Astrocyte (in vitro differentiated cells and primary cell): Measurements from ENCODE around the gene DRGX. TPM values are rescaled to one million over a fixed set of nuclear protein-coding genes. Genes with fewer than 3 reads are reported as not detected.

Experiments used
- DNase-seq: peaks from one replicate; pipeline ENCODE4 v3.0.0-alpha.2; 2010; ENCODE audit warnings: low read depth
- FAIRE-seq: peaks from 2 replicates; lab custom pipeline; 2011; peaks lifted over from hg19 to GRCh38; lab: Jason Lieb, UNC
- H2AFZ ChIP-seq: 2 replicates; pipeline ENCODE4 v1.6.0; 2012; ENCODE audit warnings: low read depth, low read length, inconsistent platforms
- H3K27ac ChIP-seq: 2 replicates; pipeline ENCODE4 v1.5.1; 2011; ENCODE audit warnings: low read depth, low read length, inconsistent platforms
- H3K27me3 ChIP-seq: 2 replicates; pipeline ENCODE4 v1.6.0; 2011; ENCODE audit warnings: low read length, inconsistent platforms; ENCODE audit not compliant: insufficient read depth
- H3K36me3 ChIP-seq: 2 replicates; pipeline ENCODE4 v1.5.1; 2011; ENCODE audit warnings: low read length, inconsistent platforms; ENCODE audit not compliant: insufficient read depth
- H3K4me1 ChIP-seq: 2 replicates; pipeline ENCODE4 v1.5.1; 2011; ENCODE audit warnings: low read length, inconsistent platforms; ENCODE audit not compliant: insufficient read depth
- H3K4me2 ChIP-seq: 2 replicates; pipeline ENCODE4 v1.6.0; 2012; ENCODE audit warnings: low read length, inconsistent platforms
- H3K4me3 ChIP-seq: 2 replicates; pipeline ENCODE4 v1.5.1; 2011; ENCODE audit warnings: low read depth, mild to moderate bottlenecking, low read length, inconsistent platforms; ENCODE audit not compliant: insufficient read depth
- H3K79me2 ChIP-seq: 2 replicates; pipeline ENCODE4 v1.6.0; 2012; ENCODE audit warnings: mild to moderate bottlenecking, low read length, inconsistent platforms; ENCODE audit not compliant: insufficient read depth
- H3K9ac ChIP-seq: 2 replicates; pipeline ENCODE4 v1.6.0; 2012; ENCODE audit warnings: mild to moderate bottlenecking, low read length, inconsistent platforms
- H3K9me3 ChIP-seq: 2 replicates; pipeline ENCODE4 v1.5.1; 2012; ENCODE audit warnings: low read depth, mild to moderate bottlenecking, low read length, inconsistent platforms; ENCODE audit not compliant: insufficient read depth
- H4K20me1 ChIP-seq: 2 replicates; pipeline ENCODE4 v1.6.0; 2012; ENCODE audit warnings: low read length, inconsistent platforms; ENCODE audit not compliant: insufficient read depth
- H3K27ac Mint-ChIP-seq: one replicate; pipeline ENCODE4 v1.8.0; 2021; ENCODE audit warnings: mild to moderate bottlenecking, mixed read lengths; ENCODE audit not compliant: unreplicated experiment
- H3K27me3 Mint-ChIP-seq: one replicate; pipeline ENCODE4 v1.8.0; 2021; ENCODE audit warnings: low read depth, mixed read lengths; ENCODE audit not compliant: unreplicated experiment
- H3K36me3 Mint-ChIP-seq: one replicate; pipeline ENCODE4 v1.8.0; 2021; ENCODE audit warnings: low read depth, mixed read lengths; ENCODE audit not compliant: unreplicated experiment
- H3K4me1 Mint-ChIP-seq: one replicate; pipeline ENCODE4 v1.8.0; 2021; ENCODE audit warnings: low read depth, mixed read lengths; ENCODE audit not compliant: unreplicated experiment
- H3K4me3 Mint-ChIP-seq: one replicate; pipeline ENCODE4 v1.8.0; 2021; ENCODE audit warnings: mild to moderate bottlenecking, moderate library complexity, mixed read lengths; ENCODE audit not compliant: unreplicated experiment
- H3K9me3 Mint-ChIP-seq: one replicate; pipeline ENCODE4 v1.8.0; 2021; ENCODE audit warnings: mild to moderate bottlenecking, mixed read lengths; ENCODE audit not compliant: unreplicated experiment
- EZH2 ChIP-seq: IDR thresholded peaks from 2 replicates; pipeline ENCODE4 v1.6.1; 2012; ENCODE audit warnings: mild to moderate bottlenecking, low read length, inconsistent platforms; ENCODE audit not compliant: insufficient read depth
- total RNA-seq: library from RNA; stranded (reverse); gene quantifications from 2 replicates; pipeline ENCODE4 v1.2.1, GENCODE V29; 2021
- TF ChIP-seq, protein P1 (sequence below): IDR thresholded peaks from 2 replicates; pipeline ENCODE4 v1.5.1; 2011; ENCODE audit warnings: low read depth, mild to moderate bottlenecking, inconsistent platforms, low read length, moderate library complexity; ENCODE audit not compliant: insufficient read depth

The DRGX gene
- total RNA-seq, 1 donor from 2014 or later, result not detected

GRCh38 chr10:49360271-49361177, 35.4 kb downstream of the DRGX start:
- no peaks in the 10 kb centered on the region for H3K9me3 ChIP-seq
- no peaks in the 10 kb centered on the region for H4K20me1 ChIP-seq
- no peak overlapping the region for H3K9ac ChIP-seq
- no peaks in the 10 kb centered on the region for H3K36me3 ChIP-seq
- FAIRE-seq (no peak), DNase-seq (no peak)
- H3K27me3 Mint-ChIP-seq, result peaks cover 20% of the 10 kb centered on the region
- no peak overlapping the region for H3K4me3 ChIP-seq
- H3K27me3 ChIP-seq, result no peaks in the 10 kb centered on the region
- no peak overlapping the region for H3K4me2 ChIP-seq
- no peaks in the 10 kb centered on the region for H3K36me3 Mint-ChIP-seq
- H3K27ac Mint-ChIP-seq, result no peak overlapping the region
- H3K4me1 ChIP-seq, result no peaks in the 10 kb centered on the region
- H3K4me1 Mint-ChIP-seq, result peaks cover 5% of the 10 kb centered on the region
- no peak overlapping the region for H2AFZ ChIP-seq
- H3K79me2 ChIP-seq, result no peaks in the 10 kb centered on the region
- TF ChIP-seq, protein P1, sequence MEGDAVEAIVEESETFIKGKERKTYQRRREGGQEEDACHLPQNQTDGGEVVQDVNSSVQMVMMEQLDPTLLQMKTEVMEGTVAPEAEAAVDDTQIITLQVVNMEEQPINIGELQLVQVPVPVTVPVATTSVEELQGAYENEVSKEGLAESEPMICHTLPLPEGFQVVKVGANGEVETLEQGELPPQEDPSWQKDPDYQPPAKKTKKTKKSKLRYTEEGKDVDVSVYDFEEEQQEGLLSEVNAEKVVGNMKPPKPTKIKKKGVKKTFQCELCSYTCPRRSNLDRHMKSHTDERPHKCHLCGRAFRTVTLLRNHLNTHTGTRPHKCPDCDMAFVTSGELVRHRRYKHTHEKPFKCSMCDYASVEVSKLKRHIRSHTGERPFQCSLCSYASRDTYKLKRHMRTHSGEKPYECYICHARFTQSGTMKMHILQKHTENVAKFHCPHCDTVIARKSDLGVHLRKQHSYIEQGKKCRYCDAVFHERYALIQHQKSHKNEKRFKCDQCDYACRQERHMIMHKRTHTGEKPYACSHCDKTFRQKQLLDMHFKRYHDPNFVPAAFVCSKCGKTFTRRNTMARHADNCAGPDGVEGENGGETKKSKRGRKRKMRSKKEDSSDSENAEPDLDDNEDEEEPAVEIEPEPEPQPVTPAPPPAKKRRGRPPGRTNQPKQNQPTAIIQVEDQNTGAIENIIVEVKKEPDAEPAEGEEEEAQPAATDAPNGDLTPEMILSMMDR, result no peak
- no peak for TF ChIP-seq EZH2
- H3K9me3 Mint-ChIP-seq, result no peaks in the 10 kb centered on the region
- no peak overlapping the region for H3K4me3 Mint-ChIP-seq
- no peak overlapping the region for H3K27ac ChIP-seq

GRCh38 chr10:49359349-49360270, 36.3 kb downstream of the DRGX start:
- no peak overlapping the region for H3K9ac ChIP-seq
- no peaks in the 10 kb centered on the region for H3K27me3 ChIP-seq
- FAIRE-seq (no peak), DNase-seq (no peak)
- H3K36me3 ChIP-seq, result no peaks in the 10 kb centered on the region
- TF ChIP-seq EZH2, result no peak
- TF ChIP-seq, protein P1, result no peak
- H2AFZ ChIP-seq, result no peak overlapping the region
- Mint-ChIP-seq H3K27me3 (peaks cover 16% of the 10 kb centered on the region), H3K27ac (peak overlapping the region; percentile 12), H3K9me3 (no peaks in the 10 kb centered on the region), H3K36me3 (no peaks in the 10 kb centered on the region), H3K4me3 (no peak overlapping the region), H3K4me1 (peaks cover 5% of the 10 kb centered on the region)
- no peak overlapping the region for H3K27ac ChIP-seq
- no peak overlapping the region for H3K4me3 ChIP-seq
- H3K9me3 ChIP-seq, result no peaks in the 10 kb centered on the region
- no peaks in the 10 kb centered on the region for H3K4me1 ChIP-seq
- H4K20me1 ChIP-seq, result no peaks in the 10 kb centered on the region
- H3K79me2 ChIP-seq, result no peaks in the 10 kb centered on the region
- no peak overlapping the region for H3K4me2 ChIP-seq
